ENCODE data around the gene AMIGO2. TPM values are rescaled to one million over a fixed set of nuclear protein-coding genes. Genes with fewer than 3 reads are reported as not detected.

The AMIGO2 gene
- total and polyA plus RNA-seq, 9 of the 15 experiments (the other 6 are each of a cell fraction or from before 2014, with no cell fraction given), result 2.0 to 8.3 (median 3.8) TPM

DNA sequence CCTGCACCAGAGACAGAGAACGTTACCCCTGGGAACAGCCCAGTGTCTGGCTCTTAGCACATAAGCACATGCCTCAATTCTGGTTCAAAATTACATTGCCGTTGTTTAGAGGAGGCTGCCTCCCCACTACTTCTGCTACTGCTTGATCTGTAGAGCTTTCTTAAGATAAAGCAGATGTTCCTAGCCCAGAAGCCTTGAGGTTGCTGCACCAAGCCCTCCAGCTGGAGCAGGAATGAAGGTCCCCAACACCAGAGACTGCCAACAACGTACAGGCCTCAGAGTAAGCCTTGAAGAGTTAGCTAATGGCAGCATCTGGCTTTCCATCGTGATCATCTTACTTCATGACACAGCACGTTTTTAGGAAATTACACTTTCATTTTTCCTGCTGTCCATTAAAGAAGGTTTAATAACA is 34.7 kb upstream of the AMIGO2 start:
- Histone ChIP-seq H3K4me1 (replicated peaks in 1 of 2; ENCODE audit: control insufficient read depth in 2 of 2, insufficient read depth in 2 of 2, low read length in 2 of 2) (peaks cover 0 to 9% of the 10 kb centered on the region in 2 experiments; a peak in 3 of 5 replicates), H3K79me2 (ENCODE audit: control insufficient read depth, insufficient read depth, low read length) (no peaks in the 10 kb centered on the region), H3K27me3 (ENCODE audit: control insufficient read depth in 2 of 2, insufficient read depth in 2 of 2, low read length in 2 of 2) (no peaks in the 10 kb centered on the region), H2AFZ (ENCODE audit: low read depth, low read length) (peak overlapping the region; percentile 53), H3K4me2 (ENCODE audit: insufficient read depth, low read length) (peak overlapping the region; percentile 21; the same call in 1 of the 2 replicates), H3K36me3 (ENCODE audit: control insufficient read depth, insufficient read depth, low read length) (no peaks in the 10 kb centered on the region), H3K9ac (ENCODE audit: insufficient read depth in 1 of 2, low read depth in 2 of 2, low read length in 2 of 2) (peak overlapping the region in 1 of 2 experiments; percentile 38; a peak in 1 of 4 replicates), H3K4me3 (no peak overlapping the region), H4K20me1 (replicated peaks; ENCODE audit: control insufficient read depth, insufficient read depth, low read length) (no peaks in the 10 kb centered on the region), H3K9me3 (replicated peaks; ENCODE audit: control insufficient read depth, insufficient read depth, low read depth, low read length) (no peaks in the 10 kb centered on the region), H3K27ac (ENCODE audit: extremely low read depth, low read depth, low read length) (no peak overlapping the region), H3K9me1 (ENCODE audit: control insufficient read depth, insufficient read depth, low read length) (no peaks in the 10 kb centered on the region)
- intact Hi-C loops (cut with micrococcal nuclease) (no loop called here), in situ Hi-C loops (cut with MboI) (no loop called here)
- DNase-seq (ENCODE audit: extremely low read depth in 1 of 4, low spot score in 3 of 4) (peak in 2 of 4 experiments; percentile 15 to 38), FAIRE-seq (peak; percentile 84), ATAC-seq (peak; percentile 78)
- ChIA-PET CTCF (ENCODE audit: low intra/inter-chr PET ratio) (no interaction called here), POLR2A (interaction anchor here (1.2 kb wide), 1 partner anchor 9 kb away, joined by 3 read pairs; no protein-coding TSS in a partner anchor)
- 20% methylated on average over 5 of the region's 5 CpGs for WGBS (ENCODE audit: insufficient coverage, low coverage, missing lambda C conversion rate)
- no TSS peak for BruUV-seq (replicated peaks)
- TF ChIP-seq RFX7 (CRISPR knock-in tag; IDR thresholded peaks at IDR 0.05), result no peak
- peak; percentile 63 for TF ChIP-seq NFE2 (IDR thresholded peaks at IDR 0.05; ENCODE audit: low read depth)
- TF ChIP-seq, protein P1, sequence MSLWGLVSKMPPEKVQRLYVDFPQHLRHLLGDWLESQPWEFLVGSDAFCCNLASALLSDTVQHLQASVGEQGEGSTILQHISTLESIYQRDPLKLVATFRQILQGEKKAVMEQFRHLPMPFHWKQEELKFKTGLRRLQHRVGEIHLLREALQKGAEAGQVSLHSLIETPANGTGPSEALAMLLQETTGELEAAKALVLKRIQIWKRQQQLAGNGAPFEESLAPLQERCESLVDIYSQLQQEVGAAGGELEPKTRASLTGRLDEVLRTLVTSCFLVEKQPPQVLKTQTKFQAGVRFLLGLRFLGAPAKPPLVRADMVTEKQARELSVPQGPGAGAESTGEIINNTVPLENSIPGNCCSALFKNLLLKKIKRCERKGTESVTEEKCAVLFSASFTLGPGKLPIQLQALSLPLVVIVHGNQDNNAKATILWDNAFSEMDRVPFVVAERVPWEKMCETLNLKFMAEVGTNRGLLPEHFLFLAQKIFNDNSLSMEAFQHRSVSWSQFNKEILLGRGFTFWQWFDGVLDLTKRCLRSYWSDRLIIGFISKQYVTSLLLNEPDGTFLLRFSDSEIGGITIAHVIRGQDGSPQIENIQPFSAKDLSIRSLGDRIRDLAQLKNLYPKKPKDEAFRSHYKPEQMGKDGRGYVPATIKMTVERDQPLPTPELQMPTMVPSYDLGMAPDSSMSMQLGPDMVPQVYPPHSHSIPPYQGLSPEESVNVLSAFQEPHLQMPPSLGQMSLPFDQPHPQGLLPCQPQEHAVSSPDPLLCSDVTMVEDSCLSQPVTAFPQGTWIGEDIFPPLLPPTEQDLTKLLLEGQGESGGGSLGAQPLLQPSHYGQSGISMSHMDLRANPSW (CRISPR knock-in tag; IDR thresholded peaks at IDR 0.05), result no peak
- TF ChIP-seq HES1 (IDR thresholded peaks at IDR 0.05; ENCODE audit: low read depth), result no peak
- no peak for TF ChIP-seq RERE (CRISPR knock-in tag; IDR thresholded peaks at IDR 0.05; ENCODE audit: borderline replicate concordance)
- TF ChIP-seq ZNF134 (CRISPR knock-in tag; conservative IDR thresholded peaks at IDR 0.05), result no peak
- TF ChIP-seq, protein P2, sequence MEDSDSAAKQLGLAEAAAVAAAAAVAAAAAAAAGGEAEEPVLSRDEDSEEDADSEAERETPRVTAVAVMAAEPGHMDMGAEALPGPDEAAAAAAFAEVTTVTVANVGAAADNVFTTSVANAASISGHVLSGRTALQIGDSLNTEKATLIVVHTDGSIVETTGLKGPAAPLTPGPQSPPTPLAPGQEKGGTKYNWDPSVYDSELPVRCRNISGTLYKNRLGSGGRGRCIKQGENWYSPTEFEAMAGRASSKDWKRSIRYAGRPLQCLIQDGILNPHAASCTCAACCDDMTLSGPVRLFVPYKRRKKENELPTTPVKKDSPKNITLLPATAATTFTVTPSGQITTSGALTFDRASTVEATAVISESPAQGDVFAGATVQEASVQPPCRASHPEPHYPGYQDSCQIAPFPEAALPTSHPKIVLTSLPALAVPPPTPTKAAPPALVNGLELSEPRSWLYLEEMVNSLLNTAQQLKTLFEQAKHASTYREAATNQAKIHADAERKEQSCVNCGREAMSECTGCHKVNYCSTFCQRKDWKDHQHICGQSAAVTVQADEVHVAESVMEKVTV (CRISPR knock-in tag; IDR thresholded peaks at IDR 0.05), result no peak
